Hypothalamus (tissue), 51 donors: Measurements from ENCODE around the gene LPIN2.
"Not testable (repeated sequence)": the region's sequence is repeated elsewhere in the genome, so short reads cannot be mapped to it uniquely, and the experiment has no call there.

Experiments used
- DNase-seq, 51 donors: peaks; one replicate each; lab custom pipeline; 2025; lab: John Stamatoyannopoulos, UW

LPIN2 gene

DNA sequence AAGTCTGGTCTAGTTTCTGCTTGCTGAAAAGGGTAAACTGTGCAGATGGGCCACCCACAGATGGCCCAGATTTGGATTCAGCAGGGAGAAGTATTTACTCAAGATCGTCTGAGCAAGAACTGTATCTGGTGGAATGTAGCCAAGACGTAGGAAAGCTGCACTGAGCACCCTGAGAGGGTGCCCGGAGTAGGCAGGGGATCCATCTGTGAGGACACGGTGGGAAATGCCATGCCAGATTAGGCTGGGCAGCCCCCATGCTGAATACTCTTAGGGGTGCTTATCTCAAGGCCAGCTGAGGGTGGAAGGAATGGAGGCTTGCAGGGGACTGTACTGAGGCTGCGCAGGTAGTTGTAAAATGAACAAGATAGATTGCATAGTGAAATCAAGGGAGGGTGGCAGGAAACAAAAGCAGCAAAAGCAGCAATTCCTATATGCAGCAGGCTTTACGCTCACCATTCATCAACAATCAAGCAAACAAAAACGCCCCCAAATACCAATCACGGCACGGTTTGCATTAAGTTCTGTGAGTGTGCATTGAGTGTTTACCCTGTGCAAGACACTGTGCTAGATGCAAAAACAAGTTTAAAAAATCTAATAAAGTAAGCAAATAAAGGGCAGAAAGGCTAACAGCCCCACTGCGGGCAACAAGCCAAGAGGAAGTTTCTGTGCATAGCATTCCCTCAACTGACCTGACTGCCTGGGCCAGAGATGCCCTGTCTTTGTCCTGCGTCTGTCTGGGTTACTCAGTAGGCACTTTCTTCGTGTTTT, 32.2 kb upstream of the LPIN2 start:
- DNase-seq, result peak in 8 of 51 donors; percentile 1 to 9 (median 6)

DNA sequence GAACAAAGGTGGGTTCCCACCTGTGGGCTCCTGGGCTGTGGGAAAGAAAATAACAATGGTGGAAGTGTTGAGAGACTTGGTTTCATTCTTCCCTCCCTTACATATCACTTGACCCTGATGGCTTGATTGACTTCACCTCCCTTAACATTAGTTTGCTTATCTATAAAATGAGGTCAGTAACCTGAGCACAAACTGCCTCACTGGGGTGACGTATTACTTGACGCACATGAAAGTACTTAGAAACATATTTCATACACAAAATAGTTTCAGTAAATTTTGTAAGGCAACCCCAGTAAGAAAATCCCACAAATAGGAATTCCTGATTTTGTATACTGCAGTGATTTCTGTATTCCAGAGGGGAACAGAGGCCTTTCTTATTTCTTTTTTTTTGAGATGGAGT, 29.4 kb upstream of the LPIN2 start:
- DNase-seq, result no peak

DNA sequence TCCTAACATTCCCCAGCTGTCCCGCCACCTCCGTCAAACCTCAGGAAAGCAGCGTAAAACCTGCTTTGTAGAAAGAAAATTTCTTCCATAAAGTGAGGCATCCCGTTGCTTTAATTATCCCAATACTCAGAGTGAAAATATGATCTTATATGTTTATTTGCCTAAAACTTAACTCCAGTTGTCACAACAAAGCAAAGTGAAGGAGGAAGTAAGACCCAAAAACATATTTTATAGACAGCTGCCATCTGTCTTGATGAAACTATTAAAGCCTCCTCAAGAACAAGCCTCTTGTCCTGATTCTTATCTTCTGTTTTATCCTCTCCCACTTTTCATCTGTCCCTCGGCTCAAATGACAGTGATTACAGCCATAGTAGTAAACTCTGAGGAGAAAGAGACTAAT, 28.9 kb upstream of the LPIN2 start:
- DNase-seq, result no peak

GRCh38 chr18:3040881-3041280, 27.9 kb upstream of the LPIN2 start:
- DNase-seq, result no peak

GRCh38 chr18:3040173-3040572, 27.2 kb upstream of the LPIN2 start:
- no peak for DNase-seq

DNA sequence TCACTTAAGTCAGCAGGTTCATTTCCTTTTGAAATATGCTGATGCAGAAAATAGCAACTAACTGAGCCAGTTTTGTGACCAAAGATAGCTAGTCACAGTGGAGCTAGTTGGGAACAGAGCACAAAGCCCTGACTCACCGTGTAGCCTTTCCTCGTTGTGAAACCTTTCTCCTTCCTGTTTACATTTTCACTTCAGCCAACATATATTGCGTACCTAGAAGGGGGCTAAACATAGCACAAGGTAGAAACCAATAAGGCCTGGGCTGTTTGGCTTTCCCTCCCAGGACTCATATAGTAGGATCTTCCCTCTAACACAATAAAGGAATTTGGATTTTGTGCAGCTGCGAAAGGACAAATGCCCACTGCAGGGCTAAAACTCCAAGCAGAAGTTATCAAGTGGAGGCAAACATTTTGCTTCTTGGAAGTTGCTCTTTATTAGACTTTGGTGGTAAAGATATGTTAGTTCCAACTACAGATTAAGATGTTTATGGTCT, 24.5 kb upstream of the LPIN2 start:
- DNase-seq, result no peak

- no peak for DNase-seq
These were observed 23.2 kb upstream of the LPIN2 start for GRCh38 chr18:3036108-3036507.

DNA sequence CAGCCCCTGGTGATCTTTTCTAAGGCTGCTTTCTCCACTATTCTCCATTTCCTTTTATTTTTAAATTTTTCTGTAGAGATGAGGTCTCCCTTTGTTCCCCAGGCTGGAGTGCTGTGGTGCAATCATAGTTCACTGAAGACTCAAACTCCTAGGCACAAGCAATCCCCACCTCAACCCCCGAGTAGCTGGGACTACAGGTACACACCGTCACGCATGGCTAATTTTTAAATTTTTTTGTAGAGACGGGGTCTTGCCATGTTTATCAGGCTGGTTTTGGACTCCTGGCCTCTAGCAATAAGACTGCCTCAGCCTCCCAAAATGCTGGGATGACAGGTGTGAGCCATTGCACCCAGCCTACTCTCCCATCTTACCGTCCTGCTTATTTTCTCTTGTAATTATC, 22.7 kb upstream of the LPIN2 start:
- DNase-seq, result no peak

GRCh38 chr18:3032721-3033120, 19.8 kb upstream of the LPIN2 start:
- DNase-seq, result no peak

DNA sequence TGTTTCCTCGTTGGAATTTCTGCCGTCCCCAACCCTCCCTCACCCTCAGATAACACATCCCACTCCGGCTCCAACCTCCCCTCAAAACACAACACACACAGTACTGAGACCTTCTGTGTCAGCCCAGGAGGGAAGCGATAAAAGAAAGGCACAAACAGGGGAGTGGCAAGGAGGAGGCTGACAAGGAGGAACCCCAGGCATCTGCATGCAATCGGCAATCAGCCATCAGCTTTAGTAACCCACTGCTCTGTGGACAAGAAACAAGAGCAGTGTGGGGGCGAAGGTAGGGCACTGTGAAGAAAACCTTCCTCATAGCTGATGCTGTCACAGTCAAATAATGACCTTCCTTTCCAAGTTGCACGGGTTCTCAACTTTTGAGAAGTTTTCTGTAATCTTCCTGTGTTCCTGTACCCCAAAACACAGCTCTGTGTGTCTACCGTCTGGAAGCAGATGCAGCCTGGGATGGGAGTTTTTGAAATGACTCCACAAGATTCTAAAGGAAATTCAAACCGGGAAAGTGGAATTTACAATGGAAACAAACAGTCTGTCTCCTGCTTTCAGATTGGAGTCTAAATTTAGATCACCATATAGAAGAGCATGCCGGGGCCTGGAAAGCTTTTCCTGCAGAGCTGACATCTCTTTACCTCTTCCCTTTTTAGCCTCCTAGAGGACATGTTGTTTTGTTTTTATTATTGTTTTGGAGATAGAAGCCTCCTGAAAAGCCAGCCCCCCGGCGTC, 16.4 kb upstream of the LPIN2 start:
- DNase-seq, result no peak

- DNase-seq, result not testable (repeated sequence)
These were observed 15.2 kb upstream of the LPIN2 start for GRCh38 chr18:3028115-3028514.

GRCh38 chr18:3027370-3027891, 14.5 kb upstream of the LPIN2 start:
- no peak for DNase-seq

DNA sequence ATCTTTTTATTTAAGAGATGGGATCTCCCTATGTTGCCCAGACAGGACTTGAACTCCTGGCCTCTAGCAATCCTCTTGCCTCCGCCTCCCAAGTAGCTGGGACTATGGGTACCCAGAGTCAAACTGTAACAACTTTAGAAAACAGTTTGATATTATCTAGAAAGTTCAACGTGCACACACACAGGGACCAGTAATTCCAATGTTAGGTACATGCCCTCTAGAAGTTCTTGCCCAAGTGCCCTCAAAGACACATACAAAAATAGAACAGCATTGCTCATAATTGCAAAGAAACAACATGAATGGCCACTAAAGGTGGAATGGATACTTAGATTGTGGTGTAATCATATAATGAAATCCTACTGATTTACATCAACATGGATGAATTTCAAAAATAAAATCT, 12.6 kb upstream of the LPIN2 start:
- no peak for DNase-seq

DNA sequence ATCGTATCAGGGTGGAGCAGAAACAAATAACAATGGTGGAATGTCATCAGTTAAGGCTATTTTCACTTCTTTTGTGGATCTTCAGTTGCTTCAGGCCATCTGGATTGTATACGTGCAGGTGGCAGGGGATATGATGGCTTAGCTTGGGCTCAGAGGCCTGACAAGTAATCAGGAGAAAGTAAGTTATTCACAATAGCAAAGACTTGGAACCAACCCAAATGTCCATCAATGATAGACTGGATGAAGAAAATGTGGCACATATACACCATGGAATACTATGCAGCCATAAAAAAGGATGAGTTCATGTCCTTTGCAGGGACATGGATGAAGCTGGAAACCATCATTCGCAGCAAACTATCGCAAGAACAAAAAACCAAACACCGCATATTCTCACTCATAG, 10.7 kb upstream of the LPIN2 start:
- not testable (repeated sequence) for DNase-seq

- DNase-seq, result peak in 1 of 51 donors; percentile 26
These were observed 3.8 kb upstream of the LPIN2 start for GRCh38 chr18:3016585-3017297.

- no peak for DNase-seq
These were observed 2.9 kb upstream of the LPIN2 start for GRCh38 chr18:3015851-3016250.

GRCh38 chr18:3015204-3015592, 2.3 kb upstream of the LPIN2 start:
- DNase-seq, result no peak

DNA sequence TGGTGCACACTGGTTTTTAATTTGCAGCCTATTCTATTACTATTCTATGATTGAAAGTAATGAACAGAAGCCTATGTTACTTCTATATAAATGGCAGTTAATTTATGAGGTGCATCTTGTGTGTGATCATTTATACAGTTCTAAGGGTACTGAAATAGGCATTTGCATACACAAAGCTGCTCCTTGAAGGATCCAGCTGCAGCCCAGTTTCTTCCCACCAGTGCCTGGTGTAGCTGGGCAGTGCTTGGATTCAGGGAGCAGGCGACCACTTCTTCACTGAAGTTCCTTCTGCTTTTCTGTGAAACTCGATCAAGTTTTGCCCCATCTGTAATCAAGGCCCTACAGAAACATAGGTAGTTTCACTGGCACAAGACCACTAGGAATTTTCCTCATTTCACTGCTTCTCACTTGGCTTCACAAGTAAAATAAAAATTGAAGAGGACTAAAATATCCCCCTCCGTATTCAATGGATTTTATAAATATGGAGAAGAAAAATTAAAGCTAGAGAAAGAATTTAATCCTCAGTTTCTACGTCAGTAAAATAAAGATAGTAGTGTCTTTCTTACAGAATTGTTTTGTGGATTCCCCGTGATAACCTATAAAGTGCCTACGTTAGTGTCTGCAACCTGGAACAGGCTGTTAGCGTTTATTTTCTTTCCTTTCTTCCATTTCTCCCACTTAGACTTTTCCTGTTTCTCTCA, 1.7 kb upstream of the LPIN2 start:
- peak in 2 of 51 donors; percentile 13 to 53 for DNase-seq

DNA sequence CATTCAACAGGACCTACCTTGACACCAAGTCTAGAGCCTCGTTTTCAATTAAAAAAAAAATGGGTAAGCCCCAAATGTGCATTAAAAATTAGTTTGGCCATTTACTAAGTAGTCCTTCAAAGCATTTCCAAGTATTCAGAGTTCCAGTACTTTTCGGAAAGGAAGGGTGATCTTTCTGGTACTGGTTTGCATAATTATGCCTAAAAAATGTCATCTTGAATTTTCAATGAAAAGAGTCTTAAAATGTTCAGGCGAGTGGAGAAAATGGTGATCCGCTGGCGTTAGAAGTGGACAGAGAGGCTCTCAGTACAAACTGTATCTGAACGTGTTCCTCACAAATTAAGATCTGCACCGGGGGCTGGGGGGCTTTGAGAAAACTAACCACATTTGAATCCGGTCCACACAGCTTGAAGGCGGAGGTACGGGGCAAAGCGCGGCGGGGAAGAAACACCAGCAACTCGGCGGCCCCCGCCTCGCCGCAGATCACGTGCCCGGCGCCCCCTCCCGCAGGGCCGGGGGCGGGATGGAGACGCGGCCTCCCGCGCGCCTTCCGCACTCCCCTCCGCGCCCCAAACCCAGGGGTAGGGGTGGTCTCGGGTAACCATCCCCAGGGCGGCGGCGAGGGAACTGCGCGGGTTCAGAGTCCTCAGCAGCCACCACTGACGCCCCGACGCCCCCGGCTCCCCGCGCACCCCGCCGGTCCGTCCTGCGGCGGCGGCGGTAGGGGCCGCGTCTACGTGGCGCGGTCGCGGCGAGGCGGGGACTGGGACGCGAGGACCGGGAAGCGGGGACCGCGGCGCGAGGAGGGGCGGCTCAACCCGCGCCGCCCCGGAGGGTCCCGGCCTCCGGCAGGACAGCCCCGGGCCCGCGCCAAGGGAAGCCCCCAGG, 564 bp downstream of the LPIN2 start:
- peak in 45 of 51 donors; percentile 10 to 75 (median 55) for DNase-seq
